HCT116 (cell line): Measurements from ENCODE around the gene KAZN.

Experiments
- JUND ChIP-seq: IDR thresholded peaks from 2 replicates; pipeline ENCODE4 v1.6.1; 2012
- POLR2A ChIP-seq: IDR thresholded peaks from 2 replicates; pipeline ENCODE4 v1.7.0; 2011; ENCODE audit warnings: borderline replicate concordance; ENCODE audit not compliant: insufficient read depth, insufficient read length; ENCODE audit errors: extremely low read depth
- POLR2AphosphoS5 ChIP-seq: IDR thresholded peaks from 2 replicates; pipeline ENCODE4 v1.6.1; 2011; ENCODE audit warnings: mild to moderate bottlenecking, low read depth, low read length, moderate library complexity
- YY1 ChIP-seq: IDR thresholded peaks from 2 replicates; pipeline ENCODE4 v1.6.1; 2011; ENCODE audit warnings: low read length, low read depth, moderate library complexity, mild to moderate bottlenecking; ENCODE audit not compliant: insufficient replicate concordance; ENCODE audit errors: extremely low read depth
- TF ChIP-seq, protein P1 (sequence below), 3 experiments: fragments of 200-600 bp in 1 of 3; sonication (generic) in 1 of 3; IDR thresholded peaks in 2 of 3; conservative IDR thresholded peaks in 1 of 3; 2 replicates each; pipeline ENCODE4 v1.5.1; 2012 to 2017; ENCODE audit warnings: low read depth in 2 of 3, low read length in 2 of 3, antibody characterized with exemption in 1 of 3, borderline replicate concordance in 1 of 3, control low read depth in 1 of 3, mild to moderate bottlenecking in 1 of 3, mixed read lengths in 1 of 3, mixed run types in 1 of 3, moderate library complexity in 1 of 3; ENCODE audit not compliant: insufficient read depth in 1 of 3
- TF ChIP-seq, protein P2 (sequence below): IDR thresholded peaks from 2 replicates; pipeline ENCODE4 v1.6.1; 2012; ENCODE audit warnings: low read depth
- TF ChIP-seq, protein P3 (sequence below): IDR thresholded peaks from 2 replicates; pipeline ENCODE4 v1.6.1; 2011; ENCODE audit warnings: mild to moderate bottlenecking, low read length, moderate library complexity; ENCODE audit not compliant: insufficient replicate concordance; ENCODE audit errors: extremely low read depth

DNA sequence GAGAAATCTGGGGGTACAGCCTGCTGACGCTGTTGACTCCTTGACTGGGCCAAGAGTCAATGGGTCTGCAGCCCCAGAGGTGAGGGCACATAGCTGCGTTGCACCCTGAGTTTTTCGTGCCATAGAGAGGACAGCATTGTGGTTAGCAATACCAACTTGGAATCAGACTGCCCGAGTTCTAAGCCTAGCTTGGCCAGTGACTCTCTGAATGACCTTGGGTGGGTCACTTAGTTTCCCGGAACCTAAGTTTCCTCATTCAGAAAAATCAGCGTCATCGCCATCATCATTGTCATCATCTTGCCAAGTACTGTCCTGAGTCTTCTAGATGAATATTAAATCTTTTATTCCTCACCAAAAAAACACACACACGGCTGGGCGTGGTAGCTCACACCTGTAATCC lies 403.8 kb downstream of the KAZN start:
- TF ChIP-seq, protein P1, sequence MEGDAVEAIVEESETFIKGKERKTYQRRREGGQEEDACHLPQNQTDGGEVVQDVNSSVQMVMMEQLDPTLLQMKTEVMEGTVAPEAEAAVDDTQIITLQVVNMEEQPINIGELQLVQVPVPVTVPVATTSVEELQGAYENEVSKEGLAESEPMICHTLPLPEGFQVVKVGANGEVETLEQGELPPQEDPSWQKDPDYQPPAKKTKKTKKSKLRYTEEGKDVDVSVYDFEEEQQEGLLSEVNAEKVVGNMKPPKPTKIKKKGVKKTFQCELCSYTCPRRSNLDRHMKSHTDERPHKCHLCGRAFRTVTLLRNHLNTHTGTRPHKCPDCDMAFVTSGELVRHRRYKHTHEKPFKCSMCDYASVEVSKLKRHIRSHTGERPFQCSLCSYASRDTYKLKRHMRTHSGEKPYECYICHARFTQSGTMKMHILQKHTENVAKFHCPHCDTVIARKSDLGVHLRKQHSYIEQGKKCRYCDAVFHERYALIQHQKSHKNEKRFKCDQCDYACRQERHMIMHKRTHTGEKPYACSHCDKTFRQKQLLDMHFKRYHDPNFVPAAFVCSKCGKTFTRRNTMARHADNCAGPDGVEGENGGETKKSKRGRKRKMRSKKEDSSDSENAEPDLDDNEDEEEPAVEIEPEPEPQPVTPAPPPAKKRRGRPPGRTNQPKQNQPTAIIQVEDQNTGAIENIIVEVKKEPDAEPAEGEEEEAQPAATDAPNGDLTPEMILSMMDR (IDR thresholded peaks at IDR 0.05 in 2 of 3, conservative IDR thresholded peaks at IDR 0.05 in 1 of 3; ENCODE audit: borderline replicate concordance in 1 of 3, insufficient read depth in 1 of 3, low read depth in 2 of 3, low read length in 2 of 3) = no peak
- TF ChIP-seq POLR2A (no peak), YY1 (no peak), JUND (no peak), POLR2AphosphoS5 (no peak)
- TF ChIP-seq, protein P2, sequence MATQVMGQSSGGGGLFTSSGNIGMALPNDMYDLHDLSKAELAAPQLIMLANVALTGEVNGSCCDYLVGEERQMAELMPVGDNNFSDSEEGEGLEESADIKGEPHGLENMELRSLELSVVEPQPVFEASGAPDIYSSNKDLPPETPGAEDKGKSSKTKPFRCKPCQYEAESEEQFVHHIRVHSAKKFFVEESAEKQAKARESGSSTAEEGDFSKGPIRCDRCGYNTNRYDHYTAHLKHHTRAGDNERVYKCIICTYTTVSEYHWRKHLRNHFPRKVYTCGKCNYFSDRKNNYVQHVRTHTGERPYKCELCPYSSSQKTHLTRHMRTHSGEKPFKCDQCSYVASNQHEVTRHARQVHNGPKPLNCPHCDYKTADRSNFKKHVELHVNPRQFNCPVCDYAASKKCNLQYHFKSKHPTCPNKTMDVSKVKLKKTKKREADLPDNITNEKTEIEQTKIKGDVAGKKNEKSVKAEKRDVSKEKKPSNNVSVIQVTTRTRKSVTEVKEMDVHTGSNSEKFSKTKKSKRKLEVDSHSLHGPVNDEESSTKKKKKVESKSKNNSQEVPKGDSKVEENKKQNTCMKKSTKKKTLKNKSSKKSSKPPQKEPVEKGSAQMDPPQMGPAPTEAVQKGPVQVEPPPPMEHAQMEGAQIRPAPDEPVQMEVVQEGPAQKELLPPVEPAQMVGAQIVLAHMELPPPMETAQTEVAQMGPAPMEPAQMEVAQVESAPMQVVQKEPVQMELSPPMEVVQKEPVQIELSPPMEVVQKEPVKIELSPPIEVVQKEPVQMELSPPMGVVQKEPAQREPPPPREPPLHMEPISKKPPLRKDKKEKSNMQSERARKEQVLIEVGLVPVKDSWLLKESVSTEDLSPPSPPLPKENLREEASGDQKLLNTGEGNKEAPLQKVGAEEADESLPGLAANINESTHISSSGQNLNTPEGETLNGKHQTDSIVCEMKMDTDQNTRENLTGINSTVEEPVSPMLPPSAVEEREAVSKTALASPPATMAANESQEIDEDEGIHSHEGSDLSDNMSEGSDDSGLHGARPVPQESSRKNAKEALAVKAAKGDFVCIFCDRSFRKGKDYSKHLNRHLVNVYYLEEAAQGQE = no peak
- TF ChIP-seq, protein P3, sequence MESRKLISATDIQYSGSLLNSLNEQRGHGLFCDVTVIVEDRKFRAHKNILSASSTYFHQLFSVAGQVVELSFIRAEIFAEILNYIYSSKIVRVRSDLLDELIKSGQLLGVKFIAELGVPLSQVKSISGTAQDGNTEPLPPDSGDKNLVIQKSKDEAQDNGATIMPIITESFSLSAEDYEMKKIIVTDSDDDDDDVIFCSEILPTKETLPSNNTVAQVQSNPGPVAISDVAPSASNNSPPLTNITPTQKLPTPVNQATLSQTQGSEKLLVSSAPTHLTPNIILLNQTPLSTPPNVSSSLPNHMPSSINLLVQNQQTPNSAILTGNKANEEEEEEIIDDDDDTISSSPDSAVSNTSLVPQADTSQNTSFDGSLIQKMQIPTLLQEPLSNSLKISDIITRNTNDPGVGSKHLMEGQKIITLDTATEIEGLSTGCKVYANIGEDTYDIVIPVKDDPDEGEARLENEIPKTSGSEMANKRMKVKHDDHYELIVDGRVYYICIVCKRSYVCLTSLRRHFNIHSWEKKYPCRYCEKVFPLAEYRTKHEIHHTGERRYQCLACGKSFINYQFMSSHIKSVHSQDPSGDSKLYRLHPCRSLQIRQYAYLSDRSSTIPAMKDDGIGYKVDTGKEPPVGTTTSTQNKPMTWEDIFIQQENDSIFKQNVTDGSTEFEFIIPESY = no peak
